ENCODE data around the gene TNNI3. TPM values are rescaled to one million over a fixed set of nuclear protein-coding genes. Genes with fewer than 3 reads are reported as not detected.

The TNNI3 gene
- total and polyA plus RNA-seq, 9 of the 15 experiments (the other 6 are each of a cell fraction or from before 2014, with no cell fraction given): 4.7 to 158 (median 42.0) TPM

DNA sequence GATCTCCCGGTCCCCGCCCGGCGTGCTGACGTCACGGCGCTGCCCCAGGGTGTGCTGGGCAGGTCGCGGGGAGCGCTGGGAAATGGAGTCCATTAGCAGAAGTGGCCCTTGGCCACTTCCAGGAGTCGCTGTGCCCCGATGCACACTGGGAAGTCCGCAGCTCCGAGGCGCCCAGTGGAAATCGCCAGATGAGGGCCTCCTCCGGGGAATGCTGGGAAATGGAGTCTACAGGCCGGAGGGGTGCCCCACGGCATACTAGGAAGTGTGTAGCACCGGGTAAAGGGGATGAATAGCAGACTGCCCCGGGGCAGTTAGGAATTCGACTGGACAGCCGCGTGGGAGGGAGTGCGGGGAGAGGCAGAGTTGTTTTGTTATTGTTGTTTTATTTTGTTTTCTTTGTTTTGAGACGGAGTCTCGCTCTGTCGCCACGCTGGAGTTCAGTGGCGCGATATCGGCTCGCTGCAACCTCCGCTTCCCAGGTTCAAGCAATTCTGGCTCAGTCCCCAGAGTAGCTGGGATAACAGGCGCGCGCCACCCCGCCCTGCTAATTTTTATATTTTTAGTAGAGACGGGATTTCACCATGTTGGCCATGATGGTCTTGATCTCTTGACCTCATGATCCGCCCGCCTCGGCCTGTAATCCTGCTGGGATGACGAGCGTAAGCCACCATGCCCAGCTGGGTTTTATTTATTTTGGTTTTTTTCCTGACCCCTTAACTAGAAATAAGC, 39.7 kb downstream of the TNNI3 start (continued):
- no peak for TF ChIP-seq ZNF232 (CRISPR knock-in tag; IDR thresholded peaks at IDR 0.05)
- TF ChIP-seq BCOR (IDR thresholded peaks at IDR 0.05): 0 out of 2 replicates have a peak, but pooled peaks have one; percentile 5
- TF ChIP-seq NR3C1 (CRISPR knock-in tag; IDR thresholded peaks at IDR 0.05): no peak
- TF ChIP-seq MYC (IDR thresholded peaks at IDR 0.05; ENCODE audit: low read depth, low read length): peak; percentile 67
- TF ChIP-seq MYC (CRISPR knock-in tag; IDR thresholded peaks at IDR 0.05; ENCODE audit: borderline replicate concordance, low read depth): peak; percentile 55; the same call in 1 of the 2 replicates
- no peak for TF ChIP-seq NR1H2 (CRISPR knock-in tag; IDR thresholded peaks at IDR 0.05)
- peak; percentile 83; the same call in 1 of the 2 replicates for TF ChIP-seq NFRKB (IDR thresholded peaks at IDR 0.05; ENCODE audit: low read depth)
- no peak for TF ChIP-seq TAF7 (tag; IDR thresholded peaks at IDR 0.05)
- TF ChIP-seq, protein P1, sequence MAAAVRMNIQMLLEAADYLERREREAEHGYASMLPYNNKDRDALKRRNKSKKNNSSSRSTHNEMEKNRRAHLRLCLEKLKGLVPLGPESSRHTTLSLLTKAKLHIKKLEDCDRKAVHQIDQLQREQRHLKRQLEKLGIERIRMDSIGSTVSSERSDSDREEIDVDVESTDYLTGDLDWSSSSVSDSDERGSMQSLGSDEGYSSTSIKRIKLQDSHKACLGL (CRISPR knock-in tag; IDR thresholded peaks at IDR 0.05; ENCODE audit: borderline replicate concordance, poor library complexity, severe bottlenecking): no peak
- TF ChIP-seq ZNF436 (CRISPR knock-in tag; IDR thresholded peaks at IDR 0.05): no peak
- TF ChIP-seq, protein P2, sequence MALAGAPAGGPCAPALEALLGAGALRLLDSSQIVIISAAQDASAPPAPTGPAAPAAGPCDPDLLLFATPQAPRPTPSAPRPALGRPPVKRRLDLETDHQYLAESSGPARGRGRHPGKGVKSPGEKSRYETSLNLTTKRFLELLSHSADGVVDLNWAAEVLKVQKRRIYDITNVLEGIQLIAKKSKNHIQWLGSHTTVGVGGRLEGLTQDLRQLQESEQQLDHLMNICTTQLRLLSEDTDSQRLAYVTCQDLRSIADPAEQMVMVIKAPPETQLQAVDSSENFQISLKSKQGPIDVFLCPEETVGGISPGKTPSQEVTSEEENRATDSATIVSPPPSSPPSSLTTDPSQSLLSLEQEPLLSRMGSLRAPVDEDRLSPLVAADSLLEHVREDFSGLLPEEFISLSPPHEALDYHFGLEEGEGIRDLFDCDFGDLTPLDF (CRISPR knock-in tag; IDR thresholded peaks at IDR 0.05): 0 out of 2 replicates have a peak, but pooled peaks have one; percentile 75
- TF ChIP-seq SRF (CRISPR knock-in tag; IDR thresholded peaks at IDR 0.05): no peak; a peak in 2 of 4 replicates
